SU-DHL-6 (cell line): ENCODE data around the gene GABRE.

Experiments used
- H2AFZ ChIP-seq: fragments of 200-600 bp; sonication (generic); 2 replicates; pipeline ENCODE4 v1.6.1; 2014; ENCODE audit warnings: low read depth, mild to moderate bottlenecking, moderate library complexity, mixed read lengths, antibody characterized with exemption, low read length; ENCODE audit not compliant: severe bottlenecking
- H3F3A ChIP-seq: fragments of 200-600 bp; shearing (Covaris generic); 2 replicates; pipeline ENCODE4 v1.6.0; 2016; ENCODE audit warnings: antibody characterized with exemption, mild to moderate bottlenecking; ENCODE audit not compliant: insufficient read depth
- H3K27ac ChIP-seq: fragments of 200-600 bp; sonication (generic); 2 replicates; pipeline ENCODE4 v1.5.1; 2016; ENCODE audit warnings: low read depth, mild to moderate bottlenecking, low read length, moderate library complexity, mixed read lengths
- H3K27me3 ChIP-seq: fragments of 200-600 bp; sonication (generic), shearing (Covaris generic); 2 replicates; pipeline ENCODE4 v1.6.0; 2014; ENCODE audit warnings: mild to moderate bottlenecking, low read length
- H3K36me3 ChIP-seq: fragments of 200-600 bp; sonication (generic); 2 replicates; pipeline ENCODE4 v1.6.1; 2014; ENCODE audit warnings: mild to moderate bottlenecking, low read length, mixed read lengths
- H3K4me2 ChIP-seq: fragments of 300-600, 200-600 bp; shearing (Covaris generic), sonication (generic); 2 replicates; pipeline ENCODE4 v1.6.0; 2014; ENCODE audit warnings: low read length, low read depth, mild to moderate bottlenecking; ENCODE audit not compliant: poor library complexity, severe bottlenecking
- H3K4me3 ChIP-seq: fragments of 200-600 bp; sonication (generic); 2 replicates; pipeline ENCODE4 v1.5.1; 2014; ENCODE audit warnings: antibody characterized with exemption, low read length, mild to moderate bottlenecking, mixed read lengths; ENCODE audit not compliant: insufficient read depth, poor library complexity, severe bottlenecking
- H3K79me2 ChIP-seq: fragments of 200-600 bp; sonication (generic); 2 replicates; pipeline ENCODE4 v1.6.1; 2014; ENCODE audit warnings: mild to moderate bottlenecking, low read length, moderate library complexity; ENCODE audit not compliant: insufficient read depth
- H3K9ac ChIP-seq: fragments of 200-600 bp; sonication (generic); 2 replicates; pipeline ENCODE4 v1.7.0; 2014; ENCODE audit warnings: mild to moderate bottlenecking, low read length
- H3K9me2 ChIP-seq: fragments of 200-600 bp; sonication (generic); replicated peaks from 2 replicates; pipeline ENCODE4 v1.6.1; 2014; ENCODE audit warnings: low read length; ENCODE audit not compliant: insufficient read depth
- H3K9me3 ChIP-seq: fragments of 200-600 bp; sonication (generic); 2 replicates; pipeline ENCODE4 v1.6.1; 2014; ENCODE audit warnings: low read length, mixed read lengths; ENCODE audit not compliant: insufficient read depth
- H4K20me1 ChIP-seq: fragments of 200-600 bp; sonication (generic); 2 replicates; pipeline ENCODE4 v1.6.1; 2014; ENCODE audit warnings: low read depth, mild to moderate bottlenecking, antibody characterized with exemption, low read length, moderate library complexity, mixed read lengths
- CTCF ChIP-seq: fragments of 200-600 bp; sonication (generic); IDR thresholded peaks from one replicate; pipeline ENCODE4 v1.5.1; 2017; ENCODE audit warnings: antibody characterized with exemption, mild to moderate bottlenecking, low read length, moderate library complexity; ENCODE audit not compliant: insufficient read depth, poor library complexity, severe bottlenecking
- EZH2phosphoT487 ChIP-seq: fragments of 200-600 bp; sonication (generic), shearing (Covaris generic); conservative IDR thresholded peaks from 2 replicates; pipeline ENCODE4 v1.6.1; 2018; ENCODE audit warnings: mild to moderate bottlenecking, antibody characterized with exemption, low read length, moderate library complexity, mixed read lengths

GABRE gene

GRCh38 chrX:151958101-151958500, 16.4 kb downstream of the GABRE start:
- no peaks in the 10 kb centered on the region for H4K20me1 ChIP-seq
- H3K9ac ChIP-seq: no peak overlapping the region
- H3K27me3 ChIP-seq: no peaks in the 10 kb centered on the region
- H3K79me2 ChIP-seq: no peaks in the 10 kb centered on the region
- H2AFZ ChIP-seq: no peak overlapping the region
- no peak overlapping the region for H3K27ac ChIP-seq
- H3K4me2 ChIP-seq: no peak overlapping the region
- H3F3A ChIP-seq: no peaks in the 10 kb centered on the region
- H3K36me3 ChIP-seq: no peaks in the 10 kb centered on the region
- no peaks in the 10 kb centered on the region for H3K9me2 ChIP-seq
- no peaks in the 10 kb centered on the region for H3K9me3 ChIP-seq
- TF ChIP-seq CTCF (no peak), EZH2phosphoT487 (no peak)
- no peak overlapping the region for H3K4me3 ChIP-seq

GRCh38 chrX:151954730-151955129, 19.7 kb downstream of the GABRE start:
- no peaks in the 10 kb centered on the region for H4K20me1 ChIP-seq
- H3F3A ChIP-seq: no peaks in the 10 kb centered on the region
- no peaks in the 10 kb centered on the region for H3K79me2 ChIP-seq
- no peak overlapping the region for H3K27ac ChIP-seq
- no peak overlapping the region for H3K4me3 ChIP-seq
- H3K36me3 ChIP-seq: no peaks in the 10 kb centered on the region
- H3K9me3 ChIP-seq: no peaks in the 10 kb centered on the region
- H2AFZ ChIP-seq: no peak overlapping the region
- H3K27me3 ChIP-seq: no peaks in the 10 kb centered on the region
- H3K9me2 ChIP-seq: no peaks in the 10 kb centered on the region
- H3K9ac ChIP-seq: no peak overlapping the region
- TF ChIP-seq CTCF (no peak), EZH2phosphoT487 (no peak)
- no peak overlapping the region for H3K4me2 ChIP-seq

- Histone ChIP-seq H3K9me2 (no peaks in the 10 kb centered on the region), H2AFZ (no peak overlapping the region), H3K4me2 (no peak overlapping the region), H3K36me3 (no peaks in the 10 kb centered on the region), H3K4me3 (no peak overlapping the region), H3K27me3 (no peaks in the 10 kb centered on the region), H3F3A (no peaks in the 10 kb centered on the region), H3K79me2 (no peaks in the 10 kb centered on the region), H3K9me3 (no peaks in the 10 kb centered on the region), H3K27ac (no peak overlapping the region), H3K9ac (no peak overlapping the region), H4K20me1 (no peaks in the 10 kb centered on the region)
- TF ChIP-seq CTCF: no peak
- TF ChIP-seq EZH2phosphoT487: no peak
These were observed 36.3 kb downstream of the GABRE start for GRCh38 chrX:151938172-151938571.

GRCh38 chrX:151935358-151935757, 39.1 kb downstream of the GABRE start:
- H4K20me1 ChIP-seq: no peaks in the 10 kb centered on the region
- H3K9me3 ChIP-seq: no peaks in the 10 kb centered on the region
- no peak overlapping the region for H2AFZ ChIP-seq
- no peak overlapping the region for H3K9ac ChIP-seq
- no peaks in the 10 kb centered on the region for H3K36me3 ChIP-seq
- no peak overlapping the region for H3K4me3 ChIP-seq
- no peak for TF ChIP-seq EZH2phosphoT487
- TF ChIP-seq CTCF: no peak
- H3K27me3 ChIP-seq: no peaks in the 10 kb centered on the region
- H3K9me2 ChIP-seq: no peaks in the 10 kb centered on the region
- no peak overlapping the region for H3K4me2 ChIP-seq
- H3K79me2 ChIP-seq: no peaks in the 10 kb centered on the region
- no peak overlapping the region for H3K27ac ChIP-seq
- no peaks in the 10 kb centered on the region for H3F3A ChIP-seq
